Panc1 (cell line): Measurements from ENCODE around the gene EFL1. TPM values are rescaled to one million over a fixed set of nuclear protein-coding genes. Genes with fewer than 3 reads are reported as not detected.

Source experiments
- ATAC-seq: fragments of 200-7000 bp; cut with Tn5 transposase; 2 replicates; pipeline ENCODE4 v1.9.1; 2020; ENCODE audit warnings: mild to moderate bottlenecking, moderate library complexity
- BruUV-seq: library from RNA; stranded (reverse); fragments of 400-500 nt; replicated peaks from 2 replicates; lab custom pipeline; 2021; lab: Mats Ljungman, UMichigan
- CTCF ChIA-PET: fragments of 300-600 bp; sonication (Branson Sonifier 250); formaldehyde crosslinking; loops from one replicate; lab custom pipeline; 2022; ENCODE audit warnings: antibody characterized with exemption; lab: Charles Lee
- POLR2A ChIA-PET: fragments of 300-600 bp; sonication (Branson Sonifier 250); formaldehyde crosslinking; loops from one replicate; lab custom pipeline; 2022; ENCODE audit warnings: antibody characterized with exemption; lab: Charles Lee
- DNase-seq: peaks from one replicate; pipeline ENCODE4 v3.0.0-alpha.2; 2010; ENCODE audit warnings: low read depth, low spot score
- H3K27ac ChIP-seq: 2 replicates; pipeline ENCODE4 v1.5.1; 2011; ENCODE audit warnings: mild to moderate bottlenecking, low read length, inconsistent platforms
- H3K27me3 ChIP-seq: fragments of 200-500 bp; sonication (Bioruptor generic); 2 replicates; pipeline ENCODE4 v1.6.0; 2014; ENCODE audit warnings: low read length, inconsistent platforms; ENCODE audit not compliant: control insufficient read depth, insufficient read depth
- H3K36me3 ChIP-seq: fragments of 200-500 bp; sonication (Bioruptor generic); 2 replicates; pipeline ENCODE4 v1.5.1; 2014; ENCODE audit warnings: inconsistent platforms, mild to moderate bottlenecking, low read length, moderate library complexity; ENCODE audit not compliant: control insufficient read depth, insufficient read depth
- H3K4me1 ChIP-seq: 2 replicates; pipeline ENCODE4 v1.5.1; 2011; ENCODE audit warnings: inconsistent platforms, mild to moderate bottlenecking, low read length, moderate library complexity; ENCODE audit not compliant: control insufficient read depth, insufficient read depth
- H3K4me3 ChIP-seq, 2 experiments: 2 replicates each; pipeline ENCODE4 v1.5.1; 2011 to 2012; ENCODE audit warnings: low read depth in 2 of 2, low read length in 2 of 2, mild to moderate bottlenecking in 2 of 2, inconsistent platforms in 1 of 2, moderate library complexity in 1 of 2
- H3K9me3 ChIP-seq: fragments of 200-500 bp; sonication (Bioruptor generic); 2 replicates; pipeline ENCODE4 v1.5.1; 2014; ENCODE audit warnings: low read depth, mild to moderate bottlenecking, inconsistent platforms, low read length, moderate library complexity; ENCODE audit not compliant: control insufficient read depth, insufficient read depth
- CTCF ChIP-seq: fragments of 450-650 bp; IDR thresholded peaks from 2 replicates; pipeline ENCODE4 v1.5.1; 2017; ENCODE audit warnings: mild to moderate bottlenecking
- POLR2AphosphoS5 ChIP-seq: IDR thresholded peaks from 2 replicates; pipeline ENCODE4 v1.6.1; 2012; ENCODE audit warnings: mild to moderate bottlenecking, low read depth, low read length, moderate library complexity
- REST ChIP-seq, 2 experiments: IDR thresholded peaks; 2 replicates each; pipeline ENCODE4 v1.6.1; 2011 to 2012; ENCODE audit warnings: low read depth in 2 of 2, control low read depth in 1 of 2, low read length in 1 of 2, mild to moderate bottlenecking in 1 of 2, moderate library complexity in 1 of 2; ENCODE audit not compliant: insufficient read depth in 1 of 2
- SIN3A ChIP-seq: IDR thresholded peaks from 2 replicates; pipeline ENCODE4 v1.6.1; 2012; ENCODE audit warnings: low read depth, mild to moderate bottlenecking, low read length, moderate library complexity, borderline replicate concordance; ENCODE audit not compliant: insufficient read depth
- TCF7L2 ChIP-seq: IDR thresholded peaks from 2 replicates; pipeline ENCODE4 v1.6.1; 2011; ENCODE audit warnings: mild to moderate bottlenecking, low read depth, low read length, inconsistent platforms
- in situ Hi-C: cut with HindIII; loops from 2 replicates; pipeline ENCODE4 v1.10.0; 2016; ENCODE audit warnings: low sequenced_read_pairs, low pct_unique_long_range_greater_than_20kb
- intact Hi-C: fragments of 100-400 bp; cut with micrococcal nuclease; formaldehyde crosslinking; loops from one replicate; pipeline ENCODE4 v1.10.0; 2022; ENCODE audit not compliant: unreplicated experiment
- total RNA-seq: library from RNA; stranded (reverse); gene quantifications from one replicate; pipeline ENCODE4 v1.2.1, GENCODE V29; 2021; ENCODE audit not compliant: unreplicated experiment

The EFL1 gene
- total RNA-seq, 1 experiment from 2014 or later, result 20.2 TPM

DNA sequence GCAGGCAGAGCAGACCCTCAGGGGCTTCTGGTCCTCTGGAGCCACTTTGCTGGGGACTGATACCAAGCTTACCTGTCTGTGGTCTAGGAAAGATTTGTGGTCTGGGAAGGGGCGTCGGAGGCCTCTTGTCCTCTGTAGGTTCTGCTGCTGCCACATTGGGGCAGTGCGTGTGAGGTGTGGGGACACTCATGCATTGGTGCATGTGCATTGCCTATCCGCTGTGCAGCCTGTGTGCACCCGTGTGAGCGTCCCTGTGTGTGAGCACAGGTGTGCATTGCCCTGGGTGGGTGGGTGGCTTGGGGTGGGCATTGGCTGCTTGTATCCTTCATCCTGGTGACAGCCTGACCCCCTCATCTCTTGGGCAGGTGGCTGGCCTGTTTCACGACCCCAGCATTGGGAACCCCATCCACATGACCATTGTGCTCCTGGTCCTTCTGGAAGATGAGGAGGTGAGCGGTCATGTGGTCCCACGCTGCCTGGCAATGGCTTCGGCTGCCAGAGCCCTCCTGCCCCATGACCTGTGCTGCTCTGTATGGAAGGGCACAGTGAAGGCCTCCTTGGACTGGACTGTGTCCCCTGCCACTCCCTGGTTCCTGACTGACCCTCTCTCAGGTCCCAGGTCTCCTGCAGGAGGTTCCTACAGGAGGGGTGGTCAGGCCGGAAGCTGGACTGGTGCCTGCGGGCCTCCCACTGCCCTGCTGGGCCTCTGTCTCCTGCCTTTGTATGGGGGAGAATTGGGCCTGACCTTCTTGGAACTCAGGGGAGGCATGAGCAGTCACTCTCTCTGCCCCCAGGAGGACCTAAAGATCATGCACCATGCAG lies 41.6 kb upstream of the EFL1 start:
- H3K4me1 ChIP-seq, result no peaks in the 10 kb centered on the region
- DNase-seq (no peak), ATAC-seq (no peak)
- no peaks in the 10 kb centered on the region for H3K9me3 ChIP-seq
- POLR2A ChIA-PET, result no interaction called here
- no peak overlapping the region for H3K4me3 ChIP-seq
- in situ Hi-C loops (no loop called here), intact Hi-C loops (no loop called here)
- H3K36me3 ChIP-seq, result no peaks in the 10 kb centered on the region
- TF ChIP-seq SIN3A, result no peak
- TF ChIP-seq CTCF, result no peak
- no peak for TF ChIP-seq TCF7L2
- no peak for TF ChIP-seq REST (IDR thresholded peaks at IDR 0.05; ENCODE audit: insufficient read depth in 1 of 2, low read depth in 2 of 2, low read length in 1 of 2)
- TF ChIP-seq POLR2AphosphoS5, result no peak
- no TSS peak for BruUV-seq
- CTCF ChIA-PET, result no interaction called here
- no peaks in the 10 kb centered on the region for H3K27me3 ChIP-seq
- no peak overlapping the region for H3K27ac ChIP-seq

- ATAC-seq (no peak), DNase-seq (no peak)
- intact Hi-C loops (no loop called here), in situ Hi-C loops (no loop called here)
- H3K27ac ChIP-seq, result no peak overlapping the region
- POLR2A ChIA-PET, result no interaction called here
- H3K4me1 ChIP-seq, result no peaks in the 10 kb centered on the region
- no peaks in the 10 kb centered on the region for H3K9me3 ChIP-seq
- no TSS peak for BruUV-seq
- no peaks in the 10 kb centered on the region for H3K27me3 ChIP-seq
- H3K4me3 ChIP-seq, result no peak overlapping the region
- no peaks in the 10 kb centered on the region for H3K36me3 ChIP-seq
- TF ChIP-seq SIN3A (no peak), CTCF (no peak), POLR2AphosphoS5 (no peak), REST (IDR thresholded peaks at IDR 0.05; ENCODE audit: insufficient read depth in 1 of 2, low read depth in 2 of 2, low read length in 1 of 2) (no peak), TCF7L2 (no peak)
- CTCF ChIA-PET, result no interaction called here
These were observed 38.9 kb upstream of the EFL1 start for GRCh38 chr15:82301296-82302016.
